Fibroblast of pulmonary artery (primary cell): Measurements from ENCODE around the gene PGAP1.

Experiments used
- DNase-seq: peaks from one replicate; pipeline ENCODE4 v3.0.0-alpha.2; 2010; ENCODE audit warnings: low read depth
- H3K4me3 ChIP-seq: replicated peaks from 2 replicates; pipeline ENCODE4 v1.5.1; 2011; ENCODE audit warnings: low read depth, mild to moderate bottlenecking, control low read depth, low read length, moderate library complexity
- TF ChIP-seq, protein P1 (sequence below): IDR thresholded peaks from 2 replicates; pipeline ENCODE4 v1.5.1; 2011; ENCODE audit warnings: mild to moderate bottlenecking, control low read depth, low read length, inconsistent platforms; ENCODE audit errors: missing control alignments

PGAP1 gene

GRCh38 chr2:196839574-196839973 lies 86.9 kb downstream of the PGAP1 start:
- TF ChIP-seq, protein P1, sequence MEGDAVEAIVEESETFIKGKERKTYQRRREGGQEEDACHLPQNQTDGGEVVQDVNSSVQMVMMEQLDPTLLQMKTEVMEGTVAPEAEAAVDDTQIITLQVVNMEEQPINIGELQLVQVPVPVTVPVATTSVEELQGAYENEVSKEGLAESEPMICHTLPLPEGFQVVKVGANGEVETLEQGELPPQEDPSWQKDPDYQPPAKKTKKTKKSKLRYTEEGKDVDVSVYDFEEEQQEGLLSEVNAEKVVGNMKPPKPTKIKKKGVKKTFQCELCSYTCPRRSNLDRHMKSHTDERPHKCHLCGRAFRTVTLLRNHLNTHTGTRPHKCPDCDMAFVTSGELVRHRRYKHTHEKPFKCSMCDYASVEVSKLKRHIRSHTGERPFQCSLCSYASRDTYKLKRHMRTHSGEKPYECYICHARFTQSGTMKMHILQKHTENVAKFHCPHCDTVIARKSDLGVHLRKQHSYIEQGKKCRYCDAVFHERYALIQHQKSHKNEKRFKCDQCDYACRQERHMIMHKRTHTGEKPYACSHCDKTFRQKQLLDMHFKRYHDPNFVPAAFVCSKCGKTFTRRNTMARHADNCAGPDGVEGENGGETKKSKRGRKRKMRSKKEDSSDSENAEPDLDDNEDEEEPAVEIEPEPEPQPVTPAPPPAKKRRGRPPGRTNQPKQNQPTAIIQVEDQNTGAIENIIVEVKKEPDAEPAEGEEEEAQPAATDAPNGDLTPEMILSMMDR: no peak
- no peak for DNase-seq
- H3K4me3 ChIP-seq: no peak overlapping the region

- H3K4me3 ChIP-seq: no peak overlapping the region
- peak; percentile 31 for DNase-seq
- TF ChIP-seq, protein P1: no peak
Measured at GRCh38 chr2:196836440-196836839, 90.1 kb downstream of the PGAP1 start.

- no peak overlapping the region for H3K4me3 ChIP-seq
- TF ChIP-seq, protein P1: no peak
- no peak for DNase-seq
Measured at GRCh38 chr2:196830701-196831100, 95.8 kb downstream of the PGAP1 start.

GRCh38 chr2:196827356-196827755 lies 99.2 kb downstream of the PGAP1 start:
- no peak overlapping the region for H3K4me3 ChIP-seq
- peak; percentile 22 for DNase-seq
- TF ChIP-seq, protein P1: no peak

GRCh38 chr2:196823750-196824522 lies 102.6 kb downstream of the PGAP1 start:
- TF ChIP-seq, protein P1: no peak
- H3K4me3 ChIP-seq: no peak overlapping the region
- peak; percentile 81 for DNase-seq

DNA sequence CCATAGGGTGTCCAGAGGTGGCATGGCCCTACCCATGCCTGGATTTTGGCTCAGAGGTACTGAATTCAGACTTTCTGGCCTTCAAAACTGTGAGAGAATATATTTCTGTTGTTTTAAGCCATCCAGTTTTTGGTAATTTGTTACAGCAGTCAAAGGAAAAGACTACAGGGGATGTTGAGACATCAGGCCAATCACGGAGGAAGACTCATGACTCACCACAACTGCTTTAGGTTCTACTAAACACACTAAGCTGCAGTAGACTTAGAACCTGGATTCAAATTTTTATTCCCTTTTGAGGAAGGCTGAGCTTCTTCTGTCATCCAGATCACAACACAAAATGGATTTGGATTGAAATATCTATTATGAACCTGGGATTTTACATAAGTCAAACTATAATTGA lies 105.3 kb downstream of the PGAP1 start:
- TF ChIP-seq, protein P1: no peak
- peak; percentile 64 for DNase-seq
- H3K4me3 ChIP-seq: no peak overlapping the region

DNA sequence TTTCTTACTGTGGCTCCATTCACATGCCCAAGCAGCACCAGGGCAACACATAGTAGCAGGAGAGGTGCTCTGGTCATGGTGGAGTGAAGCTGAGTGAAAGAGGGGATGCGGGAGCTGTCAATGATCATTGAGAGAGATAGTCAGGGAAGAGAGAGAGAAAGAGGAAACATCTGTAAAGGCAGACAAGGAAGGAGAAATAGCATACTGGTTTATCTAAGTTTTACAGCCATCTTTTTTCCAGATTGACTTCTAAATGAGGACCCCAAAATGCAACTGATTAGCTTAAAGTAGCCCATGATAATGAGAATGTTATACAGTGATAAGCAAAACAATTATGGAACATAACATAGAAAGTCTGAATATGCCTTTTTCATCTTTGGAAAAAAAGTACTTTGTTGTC lies 117.2 kb downstream of the PGAP1 start, which contains the start of gene C2orf66:
Gene C2orf66 (minus strand): TSS at position 96 of the 400 bp plus-strand sequence. CDS start 19 bp downstream, at position 77.
- TF ChIP-seq, protein P1: no peak
- H3K4me3 ChIP-seq: no peak within 1 kb of the TSS
- DNase-seq: no peak
